ENCODE measurements around the gene CST4.

- TF ChIP-seq RAD21 (IDR thresholded peaks at IDR 0.05; ENCODE audit: low read depth), result no peak
- no peak for TF ChIP-seq YY1 (IDR thresholded peaks at IDR 0.05; ENCODE audit: low read depth)
- TF ChIP-seq USF1 (IDR thresholded peaks at IDR 0.05), result no peak
- TF ChIP-seq TAF1 (IDR thresholded peaks at IDR 0.05; ENCODE audit: low read depth), result no peak
- TF ChIP-seq ZBTB7A (IDR thresholded peaks at IDR 0.05; ENCODE audit: low read depth), result no peak
These were observed 50.5 kb downstream of the CST4 start for GRCh38 chr20:23638309-23638708.
